Measurements from ENCODE around the gene TBCK.

Gene TBCK

DNA sequence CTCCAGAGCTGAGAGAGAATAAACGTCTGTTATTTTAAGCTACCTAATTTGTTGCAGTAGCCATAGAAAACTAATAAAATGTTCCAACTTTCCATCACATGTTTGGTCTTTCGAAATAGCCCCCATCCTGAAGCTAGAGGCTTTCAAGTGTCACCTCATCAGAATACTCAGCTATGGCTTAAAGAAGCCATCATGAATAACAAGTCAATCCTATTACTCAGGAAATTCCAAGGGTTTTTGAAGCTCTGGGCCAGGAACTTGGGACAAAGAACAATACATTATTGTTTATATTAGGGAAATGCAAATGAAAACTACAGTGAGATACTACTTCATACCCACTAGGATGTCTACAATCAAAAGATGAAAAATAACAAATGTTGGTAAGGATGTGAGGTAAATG lies 42.2 kb downstream of the TBCK start:
- no peaks in the 10 kb centered on the region for H3K9me3 ChIP-seq
- TF ChIP-seq, protein P1, sequence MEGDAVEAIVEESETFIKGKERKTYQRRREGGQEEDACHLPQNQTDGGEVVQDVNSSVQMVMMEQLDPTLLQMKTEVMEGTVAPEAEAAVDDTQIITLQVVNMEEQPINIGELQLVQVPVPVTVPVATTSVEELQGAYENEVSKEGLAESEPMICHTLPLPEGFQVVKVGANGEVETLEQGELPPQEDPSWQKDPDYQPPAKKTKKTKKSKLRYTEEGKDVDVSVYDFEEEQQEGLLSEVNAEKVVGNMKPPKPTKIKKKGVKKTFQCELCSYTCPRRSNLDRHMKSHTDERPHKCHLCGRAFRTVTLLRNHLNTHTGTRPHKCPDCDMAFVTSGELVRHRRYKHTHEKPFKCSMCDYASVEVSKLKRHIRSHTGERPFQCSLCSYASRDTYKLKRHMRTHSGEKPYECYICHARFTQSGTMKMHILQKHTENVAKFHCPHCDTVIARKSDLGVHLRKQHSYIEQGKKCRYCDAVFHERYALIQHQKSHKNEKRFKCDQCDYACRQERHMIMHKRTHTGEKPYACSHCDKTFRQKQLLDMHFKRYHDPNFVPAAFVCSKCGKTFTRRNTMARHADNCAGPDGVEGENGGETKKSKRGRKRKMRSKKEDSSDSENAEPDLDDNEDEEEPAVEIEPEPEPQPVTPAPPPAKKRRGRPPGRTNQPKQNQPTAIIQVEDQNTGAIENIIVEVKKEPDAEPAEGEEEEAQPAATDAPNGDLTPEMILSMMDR (IDR thresholded peaks at IDR 0.05) = no peak
- no peaks in the 10 kb centered on the region for H3K4me1 ChIP-seq (ENCODE audit: control insufficient read depth in 1 of 2, insufficient read depth in 1 of 2, low read depth in 1 of 2, low read length in 1 of 2)
- H3K36me3 ChIP-seq = no peaks in the 10 kb centered on the region
- no peaks in the 10 kb centered on the region for H3K27me3 ChIP-seq
- H3K27ac ChIP-seq = no peak overlapping the region
- no peak overlapping the region for H3K4me3 ChIP-seq (ENCODE audit: low read depth in 1 of 2, low read length in 1 of 2)

DNA sequence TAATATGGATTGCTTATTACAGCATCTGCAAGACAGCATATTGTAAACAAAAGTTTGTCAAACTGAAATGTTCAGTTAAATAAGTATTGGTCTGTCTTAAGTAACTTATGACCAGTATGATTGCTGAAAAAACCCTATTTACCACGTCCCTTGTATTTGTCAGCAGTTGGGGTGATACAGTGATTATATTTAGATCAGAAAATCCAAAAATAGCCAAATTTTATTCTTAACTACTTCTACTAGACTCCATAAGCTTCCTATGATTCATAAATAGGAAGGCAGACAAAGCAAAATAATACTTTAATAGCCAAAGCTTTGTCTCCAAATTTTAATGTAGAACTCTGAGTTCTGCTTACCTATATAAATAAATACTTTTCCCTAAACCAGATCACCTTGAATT lies 45.3 kb downstream of the TBCK start:
- Histone ChIP-seq H3K4me1 (ENCODE audit: control insufficient read depth in 1 of 2, insufficient read depth in 1 of 2, low read depth in 1 of 2, low read length in 1 of 2) (no peaks in the 10 kb centered on the region), H3K4me3 (ENCODE audit: low read depth in 1 of 2, low read length in 1 of 2) (no peak overlapping the region), H3K27me3 (no peaks in the 10 kb centered on the region), H3K27ac (no peak overlapping the region), H3K36me3 (no peaks in the 10 kb centered on the region), H3K9me3 (no peaks in the 10 kb centered on the region)
- TF ChIP-seq, protein P1 (IDR thresholded peaks at IDR 0.05) = no peak

DNA sequence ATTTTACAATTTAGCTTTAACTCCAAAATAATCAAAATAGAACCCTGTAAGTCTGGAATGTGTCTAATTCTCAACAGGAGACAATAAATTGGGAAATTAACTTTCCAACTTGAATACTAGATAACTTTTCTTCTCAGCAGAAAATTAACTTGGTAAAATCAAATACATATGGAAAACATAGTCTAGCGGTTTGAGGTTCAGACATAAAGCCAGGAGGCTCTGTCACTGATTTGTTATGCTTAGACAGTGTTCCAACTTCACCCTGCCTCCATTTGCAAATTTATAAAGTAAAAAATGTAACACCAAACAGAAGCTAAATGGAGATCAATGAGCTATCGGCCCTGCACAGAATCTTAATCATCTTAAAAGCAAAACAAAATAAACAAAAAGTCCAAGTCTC lies 46.3 kb downstream of the TBCK start:
- no peaks in the 10 kb centered on the region for H3K9me3 ChIP-seq
- no peaks in the 10 kb centered on the region for H3K27me3 ChIP-seq
- no peak overlapping the region for H3K27ac ChIP-seq
- H3K4me3 ChIP-seq (ENCODE audit: low read depth in 1 of 2, low read length in 1 of 2) = no peak overlapping the region
- H3K4me1 ChIP-seq (ENCODE audit: control insufficient read depth in 1 of 2, insufficient read depth in 1 of 2, low read depth in 1 of 2, low read length in 1 of 2) = no peaks in the 10 kb centered on the region
- no peaks in the 10 kb centered on the region for H3K36me3 ChIP-seq
- TF ChIP-seq, protein P1 (IDR thresholded peaks at IDR 0.05) = no peak

DNA sequence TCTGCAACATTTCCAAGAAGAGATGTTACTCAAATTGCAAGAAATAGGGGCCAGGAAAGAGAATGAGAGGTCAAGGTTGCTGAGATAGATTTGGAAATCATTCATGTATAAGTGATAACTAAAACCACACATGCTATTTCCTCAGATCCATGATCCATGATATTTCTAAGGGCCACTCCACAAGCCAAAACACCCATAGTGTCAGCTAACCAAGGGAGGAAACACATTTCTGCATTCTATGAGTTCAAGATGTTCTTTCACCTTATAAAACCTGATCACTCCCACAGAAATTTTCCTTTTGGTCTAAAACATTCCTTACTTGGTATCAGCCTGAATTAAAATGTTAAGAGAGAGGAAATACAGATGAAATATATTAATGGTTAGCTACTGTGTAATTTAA lies 47.2 kb downstream of the TBCK start:
- no peak overlapping the region for H3K4me3 ChIP-seq (ENCODE audit: low read depth in 1 of 2, low read length in 1 of 2)
- H3K36me3 ChIP-seq = no peaks in the 10 kb centered on the region
- TF ChIP-seq, protein P1 (IDR thresholded peaks at IDR 0.05) = no peak
- H3K9me3 ChIP-seq = no peaks in the 10 kb centered on the region
- no peaks in the 10 kb centered on the region for H3K27me3 ChIP-seq
- no peak overlapping the region for H3K27ac ChIP-seq
- H3K4me1 ChIP-seq (ENCODE audit: control insufficient read depth in 1 of 2, insufficient read depth in 1 of 2, low read depth in 1 of 2, low read length in 1 of 2) = no peaks in the 10 kb centered on the region

DNA sequence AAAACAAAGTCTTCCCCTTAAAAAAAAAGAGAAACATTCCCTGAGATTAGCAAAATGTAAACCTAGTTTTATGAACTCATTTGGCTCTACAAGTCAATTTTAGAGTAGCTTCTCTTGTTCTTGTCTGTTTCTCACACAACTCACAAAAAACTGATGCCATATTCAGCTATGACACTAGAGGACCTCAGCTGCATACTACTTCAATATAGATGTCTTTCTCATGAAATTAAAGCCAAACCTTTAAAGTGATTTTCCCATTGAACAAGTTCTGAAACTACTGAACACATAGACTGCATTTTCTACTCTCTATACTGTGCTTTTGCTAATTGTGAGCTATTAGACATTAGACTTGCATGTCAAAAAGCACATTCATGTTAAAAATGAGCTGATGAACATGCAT lies 49.8 kb downstream of the TBCK start:
- no peaks in the 10 kb centered on the region for H3K9me3 ChIP-seq
- H3K36me3 ChIP-seq = no peaks in the 10 kb centered on the region
- no peak overlapping the region for H3K4me3 ChIP-seq (ENCODE audit: low read depth in 1 of 2, low read length in 1 of 2)
- no peaks in the 10 kb centered on the region for H3K4me1 ChIP-seq (ENCODE audit: control insufficient read depth in 1 of 2, insufficient read depth in 1 of 2, low read depth in 1 of 2, low read length in 1 of 2)
- no peaks in the 10 kb centered on the region for H3K27me3 ChIP-seq
- TF ChIP-seq, protein P1 (IDR thresholded peaks at IDR 0.05) = no peak
- no peak overlapping the region for H3K27ac ChIP-seq

DNA sequence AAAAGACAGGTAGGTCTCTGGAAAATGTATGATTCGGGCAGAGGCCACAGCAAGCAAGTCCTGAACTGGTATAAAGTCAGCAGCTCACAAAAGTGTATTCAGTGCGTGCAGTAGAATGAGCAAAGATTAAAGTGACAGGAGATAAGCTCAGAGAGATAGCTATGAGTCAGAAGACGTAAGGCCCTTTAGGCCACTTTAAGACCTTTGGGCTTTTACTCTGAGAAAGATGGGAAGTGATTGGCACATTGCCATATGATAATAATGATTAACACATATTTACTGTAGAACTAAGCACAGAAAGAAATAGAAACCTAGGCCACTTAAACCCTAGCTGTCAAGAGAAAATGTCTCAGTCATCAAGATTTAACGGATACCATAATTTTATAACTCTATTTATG lies 51.7 kb downstream of the TBCK start:
- no peak overlapping the region for H3K27ac ChIP-seq
- no peaks in the 10 kb centered on the region for H3K27me3 ChIP-seq
- no peak overlapping the region for H3K4me3 ChIP-seq (ENCODE audit: low read depth in 1 of 2, low read length in 1 of 2)
- no peaks in the 10 kb centered on the region for H3K36me3 ChIP-seq
- H3K9me3 ChIP-seq = no peaks in the 10 kb centered on the region
- H3K4me1 ChIP-seq (ENCODE audit: control insufficient read depth in 1 of 2, insufficient read depth in 1 of 2, low read depth in 1 of 2, low read length in 1 of 2) = no peaks in the 10 kb centered on the region
- TF ChIP-seq, protein P1 (IDR thresholded peaks at IDR 0.05) = no peak
